Endothelial cell of umbilical vein (primary cell): ENCODE measurements around the gene ARMC3. TPM values are rescaled to one million over a fixed set of nuclear protein-coding genes. Genes with fewer than 3 reads are reported as not detected.

Experiments used
- BruUV-seq: library from RNA; stranded (reverse); fragments of 400-500 nt; replicated peaks from 2 replicates; lab custom pipeline; 2021; lab: Mats Ljungman, UMichigan
- CTCF ChIA-PET: fragments of 300-600, 350-600 bp; sonication (Branson Sonifier 250); formaldehyde crosslinking; loops from one replicate; lab custom pipeline; 2021; ENCODE audit warnings: antibody characterized with exemption, inconsistent platforms; lab: Charles Lee
- POLR2A ChIA-PET: fragments of 300-600, 350-600 bp; sonication (Branson Sonifier 250); formaldehyde crosslinking; loops from one replicate; lab custom pipeline; 2021; ENCODE audit warnings: antibody characterized with exemption, inconsistent platforms; lab: Charles Lee
- DNase-seq: peaks from one replicate; pipeline ENCODE4 v3.0.0-alpha.2; 2011; ENCODE audit warnings: low read depth, low spot score
- FAIRE-seq: peaks from 2 replicates; lab custom pipeline; 2011; peaks lifted over from hg19 to GRCh38; lab: Jason Lieb, UNC
- H2AFZ ChIP-seq: 2 replicates; pipeline ENCODE4 v1.6.0; 2012; ENCODE audit warnings: low read depth, low read length, control low read depth, inconsistent platforms
- H3K27ac ChIP-seq: 2 replicates; pipeline ENCODE4 v1.5.1; 2011; ENCODE audit warnings: low read depth, mild to moderate bottlenecking, control low read depth, low read length, moderate library complexity; ENCODE audit not compliant: insufficient read depth
- H3K27me3 ChIP-seq, 2 experiments: 2 replicates each; pipeline versions ENCODE4 v1.6.0 to v1.6.1; 2011; ENCODE audit warnings: low read length in 2 of 2, mixed read lengths in 1 of 2; ENCODE audit not compliant: control insufficient read depth in 2 of 2, insufficient read depth in 2 of 2
- H3K36me3 ChIP-seq, 2 experiments: 2 replicates in 1 of 2; 3 replicates in 1 of 2; pipeline ENCODE4 v1.5.1; 2011; ENCODE audit warnings: low read length in 2 of 2, mild to moderate bottlenecking in 1 of 2, moderate library complexity in 1 of 2; ENCODE audit not compliant: control insufficient read depth in 2 of 2, insufficient read depth in 2 of 2; ENCODE audit errors: extremely low read depth in 1 of 2
- H3K4me1 ChIP-seq: 3 replicates; pipeline ENCODE4 v1.5.1; 2011; ENCODE audit warnings: mild to moderate bottlenecking, low read length; ENCODE audit not compliant: control insufficient read depth, insufficient read depth; ENCODE audit errors: extremely low read depth
- H3K4me2 ChIP-seq: 2 replicates; pipeline ENCODE4 v1.6.1; 2011; ENCODE audit warnings: low read length, control low read depth, mixed read lengths; ENCODE audit not compliant: insufficient read depth
- H3K4me3 ChIP-seq, 3 experiments: fragments of 200-600 bp in 1 of 3; sonication (generic), shearing (Covaris generic) in 1 of 3; replicated peaks in 1 of 3; 2 replicates each; pipeline ENCODE4 v1.5.1; 2011 to 2016; ENCODE audit warnings: control low read depth in 3 of 3, low read length in 3 of 3, mild to moderate bottlenecking in 2 of 3, inconsistent platforms in 1 of 3, low read depth in 1 of 3, moderate library complexity in 1 of 3; ENCODE audit not compliant: insufficient read depth in 1 of 3
- H3K79me2 ChIP-seq: 2 replicates; pipeline ENCODE4 v1.6.0; 2012; ENCODE audit warnings: low read length, inconsistent platforms; ENCODE audit not compliant: control insufficient read depth, insufficient read depth
- H3K9ac ChIP-seq: replicated peaks from 2 replicates; pipeline ENCODE3; 2011; ENCODE audit warnings: low read length, control low read depth; ENCODE audit not compliant: insufficient read depth; ENCODE audit errors: extremely low read depth
- H3K9me1 ChIP-seq: replicated peaks from 3 replicates; pipeline ENCODE4 v1.6.0; 2011; ENCODE audit warnings: mild to moderate bottlenecking, low read length; ENCODE audit not compliant: control insufficient read depth, insufficient read depth; ENCODE audit errors: extremely low read depth
- H3K9me3 ChIP-seq: replicated peaks from 2 replicates; pipeline ENCODE4 v1.5.1; 2012; ENCODE audit warnings: low read length, inconsistent platforms; ENCODE audit not compliant: control insufficient read depth, insufficient read depth
- H4K20me1 ChIP-seq: replicated peaks from 2 replicates; pipeline ENCODE3; 2011; ENCODE audit warnings: mild to moderate bottlenecking, low read length; ENCODE audit not compliant: control insufficient read depth, insufficient read depth; ENCODE audit errors: extremely low read depth
- CTCF ChIP-seq, 2 donors: IDR thresholded peaks; 1 replicate in 1 of 2; 2 replicates in 1 of 2; pipeline ENCODE4 v1.5.1; 2011; ENCODE audit warnings: low read length in 2 of 2, mild to moderate bottlenecking in 2 of 2, moderate library complexity in 2 of 2, control low read depth in 1 of 2, inconsistent platforms in 1 of 2, low read depth in 1 of 2; ENCODE audit not compliant: insufficient read depth in 1 of 2; ENCODE audit errors: extremely low read depth in 1 of 2
- EZH2 ChIP-seq: IDR thresholded peaks from 2 replicates; pipeline ENCODE4 v1.6.1; 2012; ENCODE audit warnings: borderline replicate concordance, low read depth, mild to moderate bottlenecking, moderate library complexity, low read length, inconsistent platforms; ENCODE audit not compliant: severe bottlenecking
- FOS ChIP-seq: IDR thresholded peaks from 2 replicates; pipeline ENCODE4 v1.6.1; 2011; ENCODE audit warnings: mild to moderate bottlenecking, low read length, moderate library complexity, borderline replicate concordance; ENCODE audit not compliant: insufficient read depth
- GATA2 ChIP-seq: IDR thresholded peaks from 2 replicates; pipeline ENCODE4 v1.7.0; 2011; ENCODE audit warnings: low read depth, mild to moderate bottlenecking, moderate library complexity, mixed read lengths, low read length; ENCODE audit not compliant: insufficient read length, insufficient read depth
- JUN ChIP-seq: IDR thresholded peaks from 2 replicates; pipeline ENCODE4 v1.6.1; 2011; ENCODE audit warnings: borderline replicate concordance, low read depth; ENCODE audit not compliant: insufficient read length, insufficient read depth
- MAX ChIP-seq: IDR thresholded peaks from 2 replicates; pipeline ENCODE4 v1.6.1; 2011; ENCODE audit not compliant: insufficient read depth, insufficient read length
- MYC ChIP-seq: IDR thresholded peaks from one replicate; pipeline ENCODE4 v1.6.1; 2011; ENCODE audit warnings: mild to moderate bottlenecking, low read depth, low read length
- POLR2A ChIP-seq: IDR thresholded peaks from 2 replicates; pipeline ENCODE4 v1.6.1; 2012; ENCODE audit warnings: low read depth, mild to moderate bottlenecking, control low read depth, low read length
- POLR2AphosphoS5 ChIP-seq: IDR thresholded peaks from 2 replicates; pipeline ENCODE4 v1.6.1; 2012; ENCODE audit warnings: low read depth, mild to moderate bottlenecking, control low read depth, low read length, moderate library complexity; ENCODE audit not compliant: insufficient read depth
- dilution Hi-C: fragments of 300-500 bp; cut with MboI; formaldehyde crosslinking; loops from one replicate; pipeline ENCODE4 v1.15.0; 2019; ENCODE audit warnings: low sequenced_read_pairs; ENCODE audit not compliant: extremely low pct_ligation_motif_present
- intact Hi-C: fragments of 100-400 bp; cut with micrococcal nuclease; formaldehyde crosslinking; loops from one replicate; pipeline ENCODE4 v1.10.0; 2022
- polyA plus RNA-seq, 4 experiments: library from polyadenylated mRNA; depleted of rRNA in 3 of 4; stranded (reverse) in 3 of 4; unstranded in 1 of 4; fragments of >200 nt; gene quantifications; 2 replicates each; pipeline versions ENCODE4 v1.2.1 to v1.2.3, GENCODE V29; 2011 to 2012; ENCODE audit warnings: missing spikeins in 1 of 4
- total RNA-seq: library from RNA; stranded (reverse); gene quantifications from 2 replicates; pipeline ENCODE4 v1.2.3, GENCODE V29; 2021

The ARMC3 gene
- total and polyA plus RNA-seq, 2 donors (not counting 3 experiments of a cell fraction or from before 2014, with no cell fraction given), result not detected

GRCh38 chr10:23031318-23031717, 103.5 kb downstream of the ARMC3 start:
- no peaks in the 10 kb centered on the region for H3K9me3 ChIP-seq
- H3K4me1 ChIP-seq, result no peaks in the 10 kb centered on the region
- intact Hi-C loops, result no loop called here
- no peak overlapping the region for H3K9ac ChIP-seq
- H3K4me3 ChIP-seq, result no peak overlapping the region
- ChIA-PET CTCF (no interaction called here), POLR2A (no interaction called here)
- dilution Hi-C loops, result no loop called here
- H3K27ac ChIP-seq, result no peak overlapping the region
- FAIRE-seq (no peak), DNase-seq (no peak)
- H3K27me3 ChIP-seq, result peaks cover 3 to 5% of the 10 kb centered on the region in 2 experiments
- H2AFZ ChIP-seq, result no peak overlapping the region
- no peaks in the 10 kb centered on the region for H3K36me3 ChIP-seq
- H4K20me1 ChIP-seq, result no peaks in the 10 kb centered on the region
- no TSS peak for BruUV-seq
- no peaks in the 10 kb centered on the region for H3K79me2 ChIP-seq
- no peaks in the 10 kb centered on the region for H3K9me1 ChIP-seq
- TF ChIP-seq FOS (no peak), EZH2 (no peak), GATA2 (no peak)
- no peak overlapping the region for H3K4me2 ChIP-seq

GRCh38 chr10:23034790-23035189, 106.9 kb downstream of the ARMC3 start:
- Histone ChIP-seq H3K27ac (no peak overlapping the region), H3K4me1 (no peaks in the 10 kb centered on the region), H3K4me2 (no peak overlapping the region), H3K4me3 (no peak overlapping the region), H3K9me1 (no peaks in the 10 kb centered on the region), H2AFZ (no peak overlapping the region), H3K9ac (no peak overlapping the region), H3K9me3 (no peaks in the 10 kb centered on the region), H3K79me2 (no peaks in the 10 kb centered on the region), H3K36me3 (no peaks in the 10 kb centered on the region), H4K20me1 (no peaks in the 10 kb centered on the region), H3K27me3 (peaks cover 3 to 5% of the 10 kb centered on the region in 2 experiments)
- TF ChIP-seq MAX, result no peak
- no peak for TF ChIP-seq EZH2
- TF ChIP-seq JUN, result no peak
- TF ChIP-seq GATA2, result no peak
- no peak for TF ChIP-seq POLR2AphosphoS5
- no peak for TF ChIP-seq FOS
- no peak for TF ChIP-seq POLR2A
- TF ChIP-seq CTCF (IDR thresholded peaks at IDR 0.05; ENCODE audit: extremely low read depth in 1 of 2, insufficient read depth in 1 of 2, low read depth in 1 of 2, low read length in 2 of 2), result no peak
- TF ChIP-seq MYC, result no peak
- intact Hi-C loops (no loop called here), dilution Hi-C loops (no loop called here)
- ChIA-PET CTCF (interaction anchor here (2.1 kb wide), 1 partner anchor 9 kb away, joined by 10 read pairs; no protein-coding TSS in a partner anchor), POLR2A (no interaction called here)
- DNase-seq (no peak), FAIRE-seq (no peak)
- no TSS peak for BruUV-seq
